ENCODE results near the gene LINGO1.
A peak's percentile ranks its signal among the peaks of the same experiment; 100 is the strongest.

LINGO1 gene

DNA sequence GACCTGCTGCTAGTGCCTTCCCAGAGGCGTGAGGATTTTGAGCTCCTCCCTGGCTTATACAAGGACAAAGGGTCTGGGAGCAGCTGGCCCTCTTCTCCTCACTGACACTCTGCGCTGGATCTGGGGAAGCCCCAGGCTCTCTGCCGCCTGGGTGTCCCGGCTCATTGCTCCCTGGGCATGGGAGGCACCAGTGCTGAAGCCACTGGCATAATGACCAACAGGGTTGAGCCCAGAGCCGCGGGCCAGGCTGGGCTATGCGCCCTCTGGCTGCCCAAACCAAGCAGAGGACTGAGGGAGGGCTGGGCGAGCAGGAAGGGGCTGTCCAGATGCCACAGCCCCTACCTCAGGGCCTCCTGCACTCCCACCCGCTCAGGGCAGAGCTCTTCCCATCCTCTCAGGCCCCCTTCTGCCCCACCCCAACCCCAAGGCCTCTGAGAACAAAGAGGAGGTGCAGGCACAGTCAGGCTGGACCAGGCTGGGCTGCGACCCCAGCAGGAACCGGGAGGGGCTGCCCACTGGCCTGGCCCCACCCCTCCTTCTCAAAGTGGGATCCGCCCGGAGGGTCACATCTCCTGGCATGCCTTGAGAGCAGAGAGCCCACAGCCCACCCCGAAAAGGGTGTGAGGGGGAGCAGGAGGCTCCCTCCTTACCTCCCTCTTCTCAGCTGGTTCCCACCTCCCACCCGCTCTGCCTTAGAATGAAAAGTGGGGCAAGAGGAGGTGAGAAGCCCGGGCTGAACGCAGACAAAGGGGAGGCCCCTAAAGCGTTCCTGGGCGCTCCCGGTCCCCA lies 1.6 kb downstream of the LINGO1 start:
- peak; percentile 76 for DNase-seq (ENCODE audit: low spot score)

- no peak for DNase-seq (ENCODE audit: low spot score)
Observed at GRCh38 chr15:77630056-77630455, 2.7 kb downstream of the LINGO1 start.

DNA sequence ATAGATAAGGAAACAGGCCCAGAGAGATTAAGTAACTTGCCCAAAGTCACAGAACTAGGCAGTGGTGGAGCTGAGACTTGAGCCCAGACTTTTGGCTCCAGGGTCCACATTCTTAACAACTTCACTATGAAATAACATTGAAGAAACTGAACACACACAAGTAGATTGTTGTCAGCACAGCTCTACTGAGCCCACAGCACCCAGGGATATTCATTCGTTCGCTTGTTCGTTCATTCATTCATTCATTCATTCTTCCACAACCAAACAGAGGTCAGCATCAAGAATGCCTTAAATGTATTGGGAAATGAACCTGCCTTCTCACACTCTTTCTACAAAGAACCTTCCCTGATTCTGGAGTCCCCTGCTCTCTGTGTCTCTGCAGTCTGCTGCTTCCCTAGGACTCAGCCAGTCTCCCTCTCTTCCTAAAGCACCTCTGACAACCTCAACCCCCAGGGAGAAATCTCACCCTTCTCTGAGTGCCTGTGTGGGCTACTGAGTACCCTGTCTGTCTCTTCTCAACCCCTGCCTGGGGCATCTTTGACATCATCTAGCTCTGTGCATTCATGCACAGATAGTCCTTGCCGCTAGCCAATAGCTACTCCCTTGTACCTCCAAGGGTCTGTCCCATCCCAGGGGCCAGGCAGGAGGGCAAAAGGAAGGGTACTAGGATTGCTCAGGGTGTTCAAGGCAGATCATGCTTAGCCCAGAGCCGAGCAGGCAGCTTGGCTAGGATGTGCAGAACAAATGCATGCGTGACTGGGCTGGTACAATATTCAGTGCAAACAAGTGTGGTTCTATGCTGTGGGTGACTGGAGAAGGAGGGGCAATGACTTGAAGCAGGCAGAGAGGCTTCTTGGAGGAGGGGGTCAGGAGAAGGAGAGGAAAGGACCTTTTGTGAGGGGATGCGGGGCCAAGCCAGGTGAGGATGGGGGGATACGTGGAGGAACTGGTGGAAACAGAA lies 3.4 kb downstream of the LINGO1 start:
- DNase-seq (ENCODE audit: low spot score): no peak

DNA sequence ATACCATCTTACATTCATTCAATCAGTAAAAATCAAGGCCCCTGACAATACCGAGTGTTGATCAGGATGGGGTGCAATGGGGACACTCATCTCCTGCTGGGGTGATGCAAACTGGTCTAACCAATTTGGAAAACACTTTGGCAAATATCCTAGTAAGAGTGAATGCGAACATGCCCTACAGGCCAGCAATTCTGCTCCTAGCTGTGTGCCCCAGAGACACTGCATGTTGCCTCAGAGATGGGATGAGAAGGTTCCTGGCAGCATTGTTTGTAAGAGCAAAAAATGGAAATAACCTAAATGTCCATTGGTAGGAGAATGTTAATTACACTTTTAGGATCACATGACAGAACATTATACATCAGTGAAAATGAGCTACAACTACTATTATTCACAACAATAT lies 4.7 kb downstream of the LINGO1 start:
- DNase-seq (ENCODE audit: low spot score): no peak

DNA sequence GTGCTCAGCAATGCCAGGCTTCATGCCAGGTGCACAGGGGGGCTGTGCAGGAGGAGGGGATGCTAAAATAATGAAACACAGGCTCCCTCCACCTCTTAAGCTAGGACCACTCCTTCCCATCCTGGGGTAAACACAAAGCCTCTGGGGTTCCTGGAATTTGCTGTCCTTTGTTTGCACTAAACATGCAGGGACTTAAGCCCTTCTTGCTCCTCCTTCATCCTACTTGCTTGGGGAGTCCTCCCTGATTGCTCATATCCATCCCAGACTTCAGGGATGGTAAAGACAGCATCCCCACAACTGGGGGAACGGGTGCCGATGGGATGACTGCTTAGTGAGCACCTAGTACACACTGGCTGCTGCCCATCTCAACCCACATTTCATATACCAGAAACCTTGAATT lies 5.1 kb downstream of the LINGO1 start:
- DNase-seq (ENCODE audit: low spot score): no peak

DNA sequence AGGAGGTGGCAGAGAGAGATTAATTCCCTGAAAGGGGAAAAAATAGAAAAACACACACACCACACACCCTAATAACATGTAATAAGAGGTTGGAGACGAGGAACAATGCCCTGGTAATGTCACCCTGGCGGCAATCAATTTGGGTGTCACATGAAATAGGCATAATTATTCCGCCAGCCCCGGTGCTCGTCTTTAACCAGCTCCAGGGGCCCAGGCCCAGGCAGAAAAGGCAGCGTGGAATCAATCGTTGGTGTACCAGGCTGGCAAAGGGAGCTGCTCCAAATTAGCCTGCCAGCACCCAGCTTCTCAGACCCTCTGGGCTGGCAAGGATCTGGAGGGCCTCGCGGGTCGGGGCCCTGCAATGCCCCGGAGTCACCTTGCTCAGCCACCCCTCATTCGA lies 5.6 kb downstream of the LINGO1 start:
- no peak for DNase-seq (ENCODE audit: low spot score)

- DNase-seq (ENCODE audit: low spot score): no peak
Observed at GRCh38 chr15:77626002-77626401, 6.7 kb downstream of the LINGO1 start.

DNA sequence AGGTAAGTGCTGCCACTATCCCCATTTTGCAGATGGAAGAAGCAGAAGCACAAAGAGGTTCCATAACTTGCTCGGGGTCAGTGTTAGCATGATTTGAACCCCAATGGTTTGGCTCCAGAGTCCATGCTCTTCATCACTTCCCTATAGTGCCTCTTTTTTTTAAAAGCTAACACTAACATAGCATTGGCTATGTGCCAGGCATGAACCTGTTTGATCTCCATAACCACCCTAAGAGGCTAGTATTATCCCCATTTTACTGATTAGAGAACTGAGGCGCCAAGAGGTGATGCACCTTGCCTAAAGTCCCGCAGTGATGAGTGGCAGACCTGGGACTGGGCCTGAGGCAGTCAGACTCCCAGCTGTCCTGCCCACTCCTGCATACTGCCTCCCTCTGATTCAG lies 7.3 kb downstream of the LINGO1 start:
- DNase-seq (ENCODE audit: low spot score): no peak

DNA sequence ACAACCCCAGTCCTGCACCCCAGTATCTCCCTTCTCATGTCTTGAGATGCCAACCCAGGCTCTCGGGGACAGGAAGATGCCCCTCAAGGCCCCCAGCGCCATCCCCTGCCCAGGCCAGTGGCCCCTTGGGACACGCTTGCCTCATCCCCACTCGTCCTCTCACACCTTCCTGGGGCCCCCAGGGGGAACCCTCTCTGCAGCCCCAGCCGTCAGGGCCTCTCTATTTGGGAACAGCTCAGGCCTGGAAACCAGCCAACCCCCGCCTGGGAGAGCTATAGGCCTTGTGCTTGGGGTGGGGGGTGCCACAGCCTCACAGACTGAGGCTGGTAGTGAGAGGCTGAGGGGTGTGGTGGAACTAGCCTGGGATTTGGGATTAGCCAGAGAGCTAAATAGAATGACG lies 7.8 kb downstream of the LINGO1 start:
- no peak for DNase-seq (ENCODE audit: low spot score)

GRCh38 chr15:77623755-77624524 lies 8.8 kb downstream of the LINGO1 start:
- no peak for DNase-seq (ENCODE audit: low spot score)

- DNase-seq (ENCODE audit: low spot score): no peak
Observed at GRCh38 chr15:77622934-77623754, 9.6 kb downstream of the LINGO1 start.

DNA sequence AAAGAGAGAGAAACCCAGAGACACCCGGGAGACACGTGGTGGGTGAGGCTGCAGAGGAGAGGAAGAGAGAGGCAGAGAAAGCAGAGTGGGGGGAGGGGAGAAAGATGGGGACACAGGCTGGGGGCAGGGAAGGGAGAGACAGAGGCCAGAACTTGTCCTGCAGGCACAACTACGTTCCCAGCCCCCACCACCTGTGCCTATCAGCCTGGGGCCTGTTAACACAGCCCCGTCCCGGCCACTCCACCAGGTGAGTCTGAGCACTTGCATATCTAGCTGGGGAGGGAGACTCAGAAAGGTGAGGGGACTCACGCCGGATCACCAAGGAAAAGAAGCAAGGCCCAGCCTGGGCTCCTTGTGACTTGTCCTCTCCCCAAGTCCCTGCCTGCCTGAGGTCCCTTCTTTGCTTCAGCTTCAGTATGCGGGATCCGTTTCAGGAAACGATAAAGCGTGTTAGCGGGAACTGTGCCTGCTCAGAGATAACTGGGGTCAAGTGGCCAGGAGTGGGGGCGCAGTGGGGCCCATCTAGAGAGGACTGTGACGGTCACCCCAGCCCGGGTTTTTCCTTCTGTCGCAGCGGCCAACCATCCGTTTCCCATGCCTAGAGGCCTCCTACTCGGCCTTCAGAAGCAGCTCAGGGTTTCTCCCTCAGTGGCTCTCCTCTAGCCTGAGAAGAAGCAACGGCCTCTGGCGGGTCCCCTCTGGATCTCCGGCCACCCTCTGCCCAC lies 10.3 kb downstream of the LINGO1 start:
- no peak for DNase-seq (ENCODE audit: low spot score)

DNA sequence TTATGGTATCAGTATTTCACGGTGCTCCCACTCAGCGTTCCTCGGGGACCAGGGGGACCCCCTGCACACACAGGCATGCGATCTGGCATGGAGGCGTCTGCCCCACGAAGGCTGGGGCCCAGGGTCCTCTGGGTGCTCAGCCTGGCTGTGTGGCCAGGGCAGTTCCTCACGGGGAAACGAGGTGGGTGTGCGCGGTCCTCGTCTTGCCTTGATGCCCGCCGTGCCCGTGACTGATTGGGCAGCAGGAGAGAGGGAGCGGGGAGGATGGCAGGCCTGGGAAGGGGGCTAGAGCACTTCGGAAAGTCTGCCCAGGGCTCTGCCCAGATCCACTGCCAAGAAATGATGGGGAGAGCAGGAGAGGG lies 10.9 kb downstream of the LINGO1 start:
- no peak for DNase-seq (ENCODE audit: low spot score)

DNA sequence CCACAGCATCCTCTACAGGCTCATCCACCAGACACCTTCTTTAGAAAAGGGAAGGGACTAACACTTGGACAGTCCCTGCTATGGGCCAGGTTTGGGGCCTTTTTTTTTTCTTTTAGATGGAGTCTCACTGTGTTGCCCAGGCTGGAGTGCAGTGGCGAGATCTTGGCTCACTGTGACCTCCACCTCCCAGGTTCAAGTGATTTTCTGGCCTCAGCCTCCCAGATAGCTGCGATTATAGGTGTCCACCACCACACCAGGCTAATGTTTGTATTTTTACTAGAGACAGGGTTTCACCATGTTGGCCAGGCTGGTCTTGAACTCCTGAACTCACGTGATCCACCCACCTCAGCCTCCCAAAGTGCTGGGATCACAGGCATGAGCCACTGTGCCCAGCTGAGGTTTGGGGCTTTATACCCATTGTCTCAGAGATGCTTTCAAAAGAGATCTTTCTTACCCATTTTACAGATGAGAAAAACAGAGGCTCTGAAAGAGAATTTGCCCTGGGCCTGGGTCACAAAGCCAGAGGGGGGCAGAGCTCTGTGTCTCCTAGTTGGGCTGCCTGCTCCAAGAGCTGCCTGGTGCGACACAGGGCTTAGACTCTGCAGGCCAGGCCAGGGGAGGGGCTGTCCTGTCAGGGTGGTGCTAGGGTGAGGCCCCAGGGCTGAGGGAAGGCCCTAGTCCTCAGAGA lies 11.6 kb downstream of the LINGO1 start:
- no peak for DNase-seq (ENCODE audit: low spot score)

- DNase-seq (ENCODE audit: low spot score): no peak
Observed at GRCh38 chr15:77620297-77620696, 12.4 kb downstream of the LINGO1 start.

- no peak for DNase-seq (ENCODE audit: low spot score)
Observed at GRCh38 chr15:77619883-77620282, 12.8 kb downstream of the LINGO1 start.

- DNase-seq (ENCODE audit: low spot score): no peak
Observed at GRCh38 chr15:77617476-77618230, 15.1 kb downstream of the LINGO1 start.

- no peak for DNase-seq (ENCODE audit: low spot score)
Observed at GRCh38 chr15:77616072-77616471, 16.6 kb downstream of the LINGO1 start.

- DNase-seq (ENCODE audit: low spot score): no peak
Observed at GRCh38 chr15:77615472-77615871, 17.2 kb downstream of the LINGO1 start.

Data from putamen (tissue), 1 donor.